Right hindlimb (tissue), 1 donor: ENCODE data around the gene NPR1.

ENCODE experiments used
- DNase-seq: peaks from one replicate; pipeline ENCODE4 v3.0.0-alpha.2; 2018

NPR1 gene

DNA sequence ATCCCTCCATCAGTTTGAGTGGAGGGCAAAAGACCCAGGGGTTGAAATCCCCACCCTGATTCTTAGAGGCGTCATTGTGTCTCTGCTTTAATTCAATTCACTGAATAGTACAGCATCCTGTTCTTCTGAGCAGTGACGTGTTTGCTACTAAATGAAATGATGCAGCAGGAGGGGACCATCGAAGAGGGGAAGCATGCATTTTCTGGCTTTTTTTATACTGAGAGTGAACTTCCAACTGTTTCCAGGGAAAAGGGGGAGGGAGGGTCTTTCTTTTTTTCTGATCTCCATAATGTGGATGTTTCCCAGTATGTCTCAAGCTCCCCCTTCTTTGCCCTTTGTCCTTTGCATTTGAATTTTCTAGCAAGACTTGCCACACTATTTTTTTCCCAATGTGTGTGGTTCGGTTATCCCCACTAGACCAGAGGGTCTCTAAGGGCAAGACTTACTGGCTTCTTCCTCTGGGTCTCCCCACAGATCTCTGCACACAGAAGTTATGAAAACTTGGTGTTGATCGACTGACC is 52.0 kb downstream of the NPR1 start:
- DNase-seq, result no peak

DNA sequence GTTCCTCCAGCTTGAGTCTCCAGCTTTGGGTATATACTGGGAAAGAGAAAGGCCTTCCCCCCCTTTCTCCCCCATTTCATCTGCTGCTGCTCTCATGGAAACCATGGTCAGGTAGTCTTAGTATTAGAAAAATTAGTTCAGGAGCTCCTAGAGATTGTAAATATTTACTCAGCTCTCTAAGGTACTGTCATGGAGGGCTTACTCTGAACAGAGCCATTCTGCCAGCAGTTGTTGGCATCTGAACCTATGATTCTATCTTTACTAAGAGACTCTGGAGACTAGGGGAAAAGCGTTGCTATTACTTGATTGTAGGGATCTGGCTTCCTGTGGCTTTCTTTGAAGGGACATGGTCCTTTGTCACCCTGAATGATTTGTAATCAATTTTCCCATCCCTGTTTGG is 55.5 kb downstream of the NPR1 start:
- DNase-seq, result no peak

DNA sequence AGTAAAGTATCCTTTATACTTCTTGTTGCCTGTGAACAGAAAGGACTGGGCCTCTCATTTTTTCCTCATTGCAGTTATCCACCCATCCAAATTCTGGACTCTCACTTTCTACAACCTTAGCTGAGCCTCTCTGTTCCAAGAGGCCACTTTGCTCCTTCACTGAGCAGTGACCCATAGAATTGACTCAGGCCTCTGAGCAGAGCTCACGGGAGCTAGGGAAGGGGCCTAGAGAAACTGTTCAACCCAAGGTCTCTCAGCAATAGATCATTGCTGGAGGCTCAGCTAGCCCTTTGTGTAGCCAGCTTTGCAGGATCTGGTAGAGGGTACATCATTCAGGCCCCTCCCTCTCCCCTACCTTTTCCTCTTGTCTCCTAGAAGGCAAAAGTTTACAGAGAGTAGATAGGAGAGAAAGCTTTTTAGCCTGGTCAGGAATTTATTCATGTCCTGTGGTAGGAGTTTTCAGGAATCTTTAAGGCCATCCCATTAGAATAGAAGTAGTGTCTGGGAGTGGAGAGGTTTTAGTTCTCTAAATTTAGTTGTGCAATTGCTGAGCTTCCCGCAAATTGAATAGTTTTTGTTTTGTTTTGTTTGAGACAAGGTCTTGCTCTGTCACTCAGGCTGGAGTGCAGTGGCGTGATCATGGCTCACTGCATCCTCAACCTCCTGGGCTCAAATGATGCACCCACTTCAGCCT is 56.1 kb downstream of the NPR1 start:
- no peak for DNase-seq

DNA sequence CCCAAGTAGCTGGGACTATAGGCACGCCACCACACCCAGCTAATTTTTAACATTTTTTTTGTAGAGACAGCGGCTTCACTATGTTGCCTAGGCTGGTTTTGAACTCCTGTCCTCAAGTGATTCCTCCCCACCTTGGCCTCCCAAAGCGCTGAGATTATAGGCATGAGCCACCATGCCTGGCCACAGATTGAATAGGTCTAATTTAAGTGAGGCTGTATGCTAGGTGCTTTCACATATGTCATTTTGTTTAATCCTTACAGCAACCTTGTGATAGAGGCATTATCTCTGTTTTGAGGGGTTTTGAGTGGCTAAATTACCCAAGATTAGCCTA is 56.6 kb downstream of the NPR1 start:
- DNase-seq, result no peak

DNA sequence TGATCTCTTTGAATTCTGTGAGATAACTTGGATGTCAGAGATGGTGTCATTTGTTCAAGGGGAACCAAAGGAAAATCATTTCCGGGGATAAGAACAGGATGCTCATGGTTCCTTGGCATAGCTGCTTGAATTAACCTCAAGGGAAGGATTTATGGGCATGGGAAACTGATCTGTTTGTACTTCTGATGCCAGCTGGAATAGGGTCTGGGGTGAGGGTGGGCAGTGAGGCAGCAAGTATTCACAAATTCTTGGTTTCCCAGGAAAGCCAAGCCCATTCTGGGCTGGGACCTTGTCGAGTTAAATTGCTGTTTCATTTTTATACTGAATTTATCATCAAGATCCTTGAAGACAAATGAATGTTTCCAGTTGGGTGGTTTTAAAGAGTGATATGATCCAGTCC is 63.5 kb downstream of the NPR1 start:
- no peak for DNase-seq

DNA sequence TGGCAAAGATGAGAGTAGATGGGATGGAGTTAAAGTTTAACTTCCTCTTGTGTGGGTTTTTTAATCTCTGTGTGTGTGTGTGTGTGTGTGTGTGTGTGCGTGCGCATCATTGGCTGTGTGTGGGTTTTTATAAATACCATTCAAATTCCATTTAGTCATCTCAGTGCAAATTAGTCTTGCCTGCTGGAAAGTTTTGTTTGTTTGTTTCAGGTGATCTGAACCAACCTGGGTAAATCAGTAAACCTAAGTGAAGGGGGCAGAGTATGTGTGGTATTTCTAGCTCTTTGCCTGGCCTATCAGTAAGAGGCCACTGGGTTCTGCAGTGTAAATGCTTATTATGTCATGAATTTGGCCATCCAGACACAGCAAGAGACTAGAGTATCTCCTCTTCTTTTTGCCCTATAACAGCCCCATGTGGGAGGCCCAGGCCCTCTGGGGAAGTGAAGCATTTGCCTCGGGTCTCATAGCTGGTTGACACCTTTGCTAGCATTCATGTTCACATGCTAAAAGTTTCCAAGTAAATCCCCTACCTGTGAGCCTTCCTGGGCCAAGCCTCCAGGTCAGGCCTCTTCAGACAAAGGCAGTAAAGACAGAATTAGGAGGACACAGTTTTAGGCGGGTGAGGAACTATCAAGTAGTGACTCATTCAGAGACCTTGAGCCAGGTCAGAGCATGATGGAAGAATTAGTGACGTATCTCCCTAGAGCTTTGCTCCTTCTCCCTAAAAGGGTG is 64.1 kb downstream of the NPR1 start:
- DNase-seq, result no peak
